GM19351 (cell line): ENCODE results near the gene WDFY1.

ENCODE experiments used
- ATAC-seq: cut with Tn5 transposase; IDR thresholded peaks from one replicate; pipeline ENCODE4 v1.9.1; 2021; ENCODE audit warnings: mild to moderate bottlenecking, moderate library complexity; ENCODE audit not compliant: unreplicated experiment

WDFY1 gene

DNA sequence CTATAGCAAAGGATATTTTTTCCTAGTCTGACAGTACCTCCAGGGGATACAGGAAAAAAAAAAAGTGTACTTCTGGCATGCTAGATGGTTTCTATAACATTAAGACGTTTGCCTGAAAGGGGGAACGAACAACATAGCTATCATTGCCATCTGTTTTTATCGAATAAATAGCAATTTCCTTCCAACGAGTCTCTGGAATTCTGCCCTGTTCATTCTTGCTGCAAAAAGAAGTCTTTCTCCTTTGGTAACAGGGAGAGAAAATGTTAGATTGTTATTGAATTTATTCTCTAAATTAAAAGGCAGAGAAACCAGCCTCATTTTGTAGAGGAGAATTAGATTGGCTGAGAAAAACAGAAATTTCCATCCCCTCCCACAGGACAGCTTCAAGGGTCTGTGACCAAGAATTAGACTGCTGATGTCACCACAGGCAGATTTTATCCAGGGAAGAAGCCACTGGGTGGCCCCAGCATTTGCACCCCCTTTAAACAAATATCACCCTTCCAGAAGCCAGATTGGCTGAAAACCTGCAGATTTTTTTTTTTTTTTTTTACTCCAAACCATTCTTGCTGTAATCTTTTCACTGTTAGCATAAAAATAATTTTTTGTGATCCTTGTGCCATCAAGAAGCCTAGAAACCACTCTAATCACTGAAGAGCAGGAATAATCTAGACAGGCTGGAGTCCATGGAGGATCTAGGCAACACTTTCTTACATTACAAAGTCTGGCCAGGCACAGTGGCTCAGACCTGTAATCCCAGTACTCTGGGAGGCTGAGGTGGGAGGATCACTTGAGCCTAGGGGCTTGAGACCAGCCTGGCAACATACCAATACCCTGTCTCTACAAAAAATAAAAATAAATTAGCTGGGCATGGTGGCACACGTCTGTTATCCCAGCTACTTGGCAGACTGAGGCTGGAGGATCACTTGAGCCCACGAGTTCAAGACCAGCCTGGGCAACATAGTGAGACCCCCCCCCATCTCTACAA lies 12.0 kb downstream of the WDFY1 start:
- no peak for ATAC-seq

DNA sequence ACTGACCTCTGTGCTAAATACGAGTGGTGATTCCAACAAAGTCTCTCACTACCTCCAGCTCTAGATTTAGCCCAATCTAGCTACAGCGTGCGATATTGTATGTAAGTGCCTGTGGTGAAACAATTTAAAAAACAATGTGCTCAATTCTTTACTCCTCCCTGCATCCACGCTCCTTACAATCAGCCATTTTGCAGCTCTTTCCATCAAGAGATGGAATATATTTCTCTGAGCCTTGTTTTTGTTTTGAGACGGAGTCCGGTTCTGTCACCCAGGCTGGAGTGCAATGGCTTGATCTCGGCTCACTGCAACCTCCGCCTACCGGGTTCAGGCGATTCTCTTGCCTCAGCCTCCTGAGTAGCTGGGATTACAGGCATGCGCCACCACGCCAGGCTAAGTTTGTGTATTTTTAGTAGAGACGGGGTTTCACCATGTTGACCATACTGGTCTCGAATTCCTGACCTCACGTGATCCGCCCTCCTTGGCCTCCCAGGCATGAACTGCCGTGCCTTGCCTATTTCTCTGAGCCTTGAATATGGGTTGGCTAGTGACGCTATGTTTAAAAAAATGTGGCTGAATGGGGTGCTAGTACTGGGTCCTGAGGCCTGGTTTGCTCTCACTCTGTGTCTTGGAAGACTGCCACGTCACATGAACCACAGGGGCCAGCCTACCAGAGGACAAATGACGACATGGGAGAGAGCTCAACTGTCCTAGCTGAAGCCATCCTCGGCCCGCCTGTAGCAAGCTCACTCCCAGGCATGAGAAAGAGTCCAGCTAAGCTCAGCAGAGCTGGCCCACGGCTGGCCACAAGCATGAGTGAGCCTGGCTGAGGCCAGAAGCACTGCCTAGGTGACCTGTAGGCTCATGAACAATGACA lies 14.8 kb downstream of the WDFY1 start:
- no peak for ATAC-seq

DNA sequence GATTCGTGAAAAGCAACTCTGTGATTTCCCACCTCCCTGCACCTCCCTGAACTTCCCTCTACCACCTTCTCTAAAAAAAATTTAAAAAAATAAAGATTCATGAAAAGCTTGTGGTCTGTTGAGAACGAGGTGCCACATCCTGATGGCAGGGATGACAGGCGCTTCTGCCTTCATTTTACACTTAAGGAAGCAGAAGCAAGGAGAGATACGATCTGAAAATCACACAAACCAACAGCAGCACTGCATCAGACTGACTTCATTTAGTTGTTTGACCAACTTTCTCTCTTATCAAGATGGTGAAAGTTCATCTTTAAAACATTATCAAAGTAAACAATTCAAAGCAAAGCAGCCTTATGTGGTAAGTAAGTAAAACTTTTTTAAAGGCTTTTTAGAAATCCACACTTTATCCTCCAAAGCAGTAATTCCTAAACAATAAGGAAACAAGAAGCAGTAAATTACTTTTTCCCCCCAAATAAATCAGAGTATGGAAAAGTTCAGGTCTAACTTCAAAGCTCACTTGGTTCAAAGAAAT lies 15.5 kb downstream of the WDFY1 start:
- ATAC-seq: no peak

DNA sequence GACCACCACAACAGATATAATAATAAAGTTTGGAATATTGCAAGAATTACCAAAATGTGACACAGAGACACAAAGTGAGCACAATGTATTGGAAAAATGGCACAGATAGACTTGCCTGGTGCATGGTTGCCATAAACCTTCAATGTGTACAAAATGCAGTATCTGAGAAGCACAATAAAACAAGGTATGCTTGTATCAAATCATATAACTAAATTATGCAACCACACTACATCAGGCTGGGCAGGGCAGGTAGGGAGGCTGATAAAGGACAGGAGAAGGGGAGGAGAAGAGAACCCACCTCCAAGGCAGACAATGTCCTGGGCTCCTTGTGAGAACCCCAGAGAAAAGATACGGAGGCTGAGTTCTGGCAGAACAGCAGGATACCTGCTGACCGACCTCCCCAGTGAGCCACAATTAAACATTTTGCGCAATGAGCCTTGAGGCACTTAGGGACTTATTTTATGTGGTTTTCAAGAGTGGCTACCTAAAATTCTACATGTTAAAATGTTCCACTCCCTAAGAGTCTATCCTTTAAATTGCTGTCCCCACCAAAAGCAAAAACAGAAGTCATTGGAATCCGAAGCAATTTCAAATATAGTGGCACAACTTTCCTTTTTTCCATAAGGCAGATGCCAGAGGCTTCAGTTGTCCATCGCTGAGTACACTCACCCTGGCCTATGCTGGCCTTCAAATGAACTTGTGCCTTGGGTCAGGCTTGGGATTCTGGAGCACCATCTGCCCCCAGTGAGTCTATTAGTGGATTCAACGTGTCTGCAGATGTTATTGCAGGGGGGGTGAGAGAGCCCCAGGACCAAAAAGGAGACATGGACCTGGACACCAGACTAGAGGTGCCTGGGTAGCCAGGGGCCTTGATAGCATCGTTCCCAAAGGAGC lies 16.8 kb downstream of the WDFY1 start:
- ATAC-seq: no peak

DNA sequence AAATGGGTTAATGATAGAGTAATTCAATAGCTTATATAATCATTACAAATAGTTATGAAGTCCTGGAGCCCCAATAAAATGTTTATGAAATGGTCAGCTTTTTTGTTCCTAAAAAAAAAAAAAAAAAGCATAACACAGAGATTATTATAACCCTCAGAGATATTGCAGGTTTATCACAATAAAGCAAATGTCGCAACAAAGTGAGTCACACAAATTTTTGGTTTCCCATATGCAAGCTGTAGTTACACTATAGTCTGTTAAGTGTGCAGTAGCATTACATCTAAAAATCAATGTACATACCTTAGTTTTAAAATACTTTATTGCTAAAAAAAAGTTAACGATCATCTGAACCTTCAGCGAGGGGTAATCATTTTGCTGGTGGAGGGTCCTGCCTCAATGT lies 20.0 kb downstream of the WDFY1 start:
- ATAC-seq: no peak

DNA sequence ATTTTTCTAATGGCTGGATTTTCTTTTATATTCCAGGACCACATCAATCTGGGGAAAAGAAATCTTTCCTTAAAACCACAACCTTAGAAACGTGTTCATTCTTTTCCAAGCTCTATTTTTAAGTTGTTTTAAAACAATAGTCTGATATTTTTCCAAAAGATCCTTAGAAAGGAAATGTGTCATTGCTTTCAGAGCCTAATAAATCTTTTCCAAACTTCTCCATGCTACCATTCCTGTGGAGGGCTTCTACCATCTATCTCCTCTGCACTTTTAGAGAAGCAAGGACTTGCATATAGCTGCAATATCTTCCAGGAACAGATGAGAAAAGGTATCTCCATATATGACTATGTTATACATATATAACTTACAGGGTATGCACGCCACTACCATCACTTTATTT lies 21.2 kb downstream of the WDFY1 start:
- no peak for ATAC-seq

DNA sequence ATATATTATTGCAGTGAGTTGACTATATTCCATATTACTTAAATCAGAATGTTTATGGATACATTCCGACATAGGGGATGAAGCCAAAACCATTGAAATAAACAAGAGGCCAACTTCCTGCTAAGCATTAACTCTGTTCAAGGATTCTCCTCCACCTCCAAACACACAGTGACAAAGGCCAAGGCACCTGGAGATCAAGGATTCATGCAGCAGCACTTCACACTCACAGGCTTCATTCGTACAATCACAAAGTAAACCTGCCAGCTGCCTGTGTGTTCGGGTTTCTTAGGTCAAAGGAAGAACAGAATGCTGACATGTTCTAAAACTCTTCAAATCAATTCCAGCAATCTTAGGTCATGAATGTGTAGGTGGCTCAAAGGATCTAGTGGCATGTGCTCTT lies 22.8 kb downstream of the WDFY1 start:
- no peak for ATAC-seq

DNA sequence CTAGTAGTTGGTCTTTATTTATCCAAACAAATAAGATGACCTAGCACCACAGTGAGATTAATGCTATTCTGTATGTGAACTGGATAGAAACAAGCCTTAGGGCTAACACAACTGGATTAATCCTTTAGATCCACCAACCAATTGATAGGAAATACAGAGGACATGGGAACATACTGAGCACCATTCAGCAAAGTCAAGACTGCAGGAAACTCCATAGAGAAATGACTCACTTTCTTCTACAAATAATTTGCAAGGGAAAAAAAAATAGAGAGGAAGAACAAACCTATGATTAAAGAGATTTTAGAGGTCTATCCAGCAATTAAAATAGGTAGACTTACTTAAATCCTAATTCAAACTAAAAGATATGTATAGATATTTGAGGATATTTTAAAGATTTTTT lies 23.9 kb downstream of the WDFY1 start:
- no peak for ATAC-seq

DNA sequence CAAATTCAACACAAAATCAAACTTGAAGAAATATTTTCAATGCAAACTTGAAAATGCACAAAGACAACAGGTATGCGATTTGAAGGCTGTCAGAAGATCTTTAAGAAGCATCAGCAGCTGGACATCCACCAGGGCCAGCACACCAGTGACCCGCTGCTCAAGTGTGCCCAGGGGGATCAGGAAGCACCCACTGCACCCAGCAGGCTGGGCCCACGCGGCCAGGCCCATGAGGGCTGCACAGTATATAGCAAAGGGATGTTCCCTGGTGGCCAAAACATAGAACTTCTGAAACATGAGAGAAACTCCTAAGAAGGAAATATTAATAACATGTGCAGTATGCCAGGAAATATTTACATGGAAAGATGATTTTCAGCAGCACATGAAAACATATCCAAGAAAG lies 25.0 kb downstream of the WDFY1 start:
- no peak for ATAC-seq

DNA sequence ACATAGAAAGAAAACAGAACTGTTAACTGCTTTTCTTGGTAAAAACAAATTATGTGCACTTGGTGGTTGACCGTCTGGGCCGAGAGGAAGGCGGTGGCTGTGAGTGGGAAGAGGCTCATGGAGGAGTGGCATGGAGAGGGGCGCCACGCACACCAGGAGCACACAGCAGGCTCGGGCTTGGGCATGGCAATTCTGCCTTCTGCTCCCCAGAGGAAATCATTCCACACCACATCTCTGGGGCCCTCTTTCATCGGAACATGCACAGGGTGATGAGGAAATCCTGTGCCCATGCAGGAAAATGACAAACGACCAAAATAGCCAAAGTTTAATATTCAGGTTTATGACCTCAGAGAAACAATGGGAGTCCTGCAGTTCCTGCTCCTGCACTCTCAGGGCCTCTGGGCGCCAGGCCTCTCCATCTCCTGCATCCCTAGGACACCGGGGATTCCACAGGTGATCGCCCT lies 26.4 kb downstream of the WDFY1 start:
- no peak for ATAC-seq

DNA sequence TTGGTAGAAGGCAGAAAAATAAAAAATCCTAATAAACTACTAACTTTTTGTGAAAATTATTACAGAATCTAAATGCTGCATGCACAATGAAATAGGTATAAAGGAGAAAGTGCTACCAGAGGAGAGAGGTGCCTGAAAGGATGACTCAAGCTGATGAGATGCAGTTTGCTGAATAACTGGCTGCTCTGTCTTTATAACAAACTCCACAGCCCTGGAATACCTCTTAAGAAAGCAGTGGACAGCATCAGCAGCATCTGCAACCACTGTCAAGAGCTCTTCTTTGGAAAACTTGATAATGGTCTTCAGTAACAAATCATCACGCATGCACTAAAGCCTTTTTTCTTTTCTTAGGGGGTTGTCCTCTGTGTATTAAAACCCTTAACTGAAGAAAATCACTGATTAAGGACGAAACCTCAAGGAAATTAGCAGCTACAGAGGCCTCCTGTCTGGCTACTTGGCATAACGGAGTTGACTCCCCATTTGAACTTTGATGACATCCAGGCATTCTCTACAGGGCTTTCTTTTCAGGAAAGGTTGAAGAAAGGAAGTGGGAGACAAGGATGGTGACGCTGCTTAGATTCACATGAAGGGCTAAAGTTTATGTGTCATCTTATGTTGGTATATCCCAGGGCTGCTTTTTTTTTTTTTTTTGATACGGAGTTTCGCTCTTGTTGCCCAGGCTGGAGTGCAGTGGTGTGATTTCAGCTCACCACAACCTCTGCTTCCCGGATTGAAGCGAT lies 28.8 kb downstream of the WDFY1 start:
- ATAC-seq: no peak

DNA sequence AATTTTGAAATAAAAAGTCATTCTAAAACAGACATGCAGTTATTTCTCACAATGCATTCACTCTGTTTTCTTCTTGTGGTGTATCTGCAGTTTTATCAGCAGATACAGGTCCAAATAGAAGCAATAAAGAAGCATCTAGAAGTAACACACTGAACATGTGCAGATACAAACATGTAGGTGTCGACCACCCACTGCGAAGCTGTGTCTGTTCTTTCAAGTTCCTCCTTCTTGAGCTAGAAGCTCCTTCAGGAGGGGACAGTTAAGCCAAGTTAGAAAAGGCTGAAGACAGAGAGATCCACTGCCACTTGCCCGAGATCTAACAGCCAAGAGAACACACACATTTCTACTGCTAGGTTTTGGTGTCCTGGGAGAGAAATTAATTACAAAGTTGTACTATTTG lies 30.1 kb downstream of the WDFY1 start:
- no peak for ATAC-seq

DNA sequence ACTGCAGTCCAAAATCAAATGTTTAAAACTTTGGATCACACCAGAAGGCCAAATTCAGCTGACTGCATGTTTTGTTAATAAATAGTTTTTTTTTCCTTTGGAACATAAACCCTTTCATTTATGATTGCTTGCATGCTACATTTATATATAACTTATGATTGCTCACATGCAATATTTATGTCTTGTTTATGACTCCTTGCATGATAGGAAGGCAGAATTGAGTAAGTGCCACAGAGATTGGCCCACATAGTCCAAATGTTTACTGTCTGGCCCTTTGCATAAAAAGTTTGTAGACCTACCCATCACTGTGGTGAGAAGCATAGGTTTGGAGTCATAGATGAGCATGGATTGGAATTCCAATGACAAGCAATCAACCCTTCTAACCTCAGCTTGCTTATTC lies 30.8 kb downstream of the WDFY1 start:
- ATAC-seq: no peak

DNA sequence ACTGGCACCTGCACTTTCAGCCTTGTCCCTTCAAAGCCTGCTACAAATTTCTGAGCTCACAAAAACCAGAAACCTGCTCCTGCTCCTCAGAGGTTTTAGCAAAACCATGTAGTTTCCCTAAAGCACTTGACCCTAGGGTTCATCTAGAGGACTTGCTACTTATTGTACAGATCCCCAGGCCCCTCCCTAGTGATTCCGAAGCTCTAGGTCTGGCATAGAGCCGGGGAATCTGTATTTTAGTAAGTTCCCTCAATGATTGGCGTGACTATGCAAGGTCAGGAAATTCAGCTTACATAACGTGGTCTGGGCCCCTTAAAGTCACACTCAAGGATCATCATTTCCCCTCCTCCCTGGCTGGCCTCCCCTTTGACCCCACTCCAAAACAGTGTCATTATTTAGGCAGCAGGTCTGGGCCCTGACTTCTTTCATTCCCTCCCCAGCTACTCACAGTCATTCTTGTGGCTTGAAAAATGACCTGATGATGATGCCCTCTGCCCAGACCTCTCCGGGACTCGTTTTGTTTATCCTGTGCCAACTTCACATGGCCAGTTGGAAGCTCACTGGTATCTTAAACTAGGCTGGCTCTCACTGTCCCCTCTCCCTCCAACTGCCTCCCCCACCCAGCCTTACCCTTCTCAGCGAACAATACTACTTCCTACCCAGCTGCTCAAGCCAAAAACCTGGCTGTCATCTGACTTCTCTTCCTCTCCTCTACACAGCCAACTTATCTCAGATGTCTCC lies 36.0 kb downstream of the WDFY1 start:
- ATAC-seq: no peak

DNA sequence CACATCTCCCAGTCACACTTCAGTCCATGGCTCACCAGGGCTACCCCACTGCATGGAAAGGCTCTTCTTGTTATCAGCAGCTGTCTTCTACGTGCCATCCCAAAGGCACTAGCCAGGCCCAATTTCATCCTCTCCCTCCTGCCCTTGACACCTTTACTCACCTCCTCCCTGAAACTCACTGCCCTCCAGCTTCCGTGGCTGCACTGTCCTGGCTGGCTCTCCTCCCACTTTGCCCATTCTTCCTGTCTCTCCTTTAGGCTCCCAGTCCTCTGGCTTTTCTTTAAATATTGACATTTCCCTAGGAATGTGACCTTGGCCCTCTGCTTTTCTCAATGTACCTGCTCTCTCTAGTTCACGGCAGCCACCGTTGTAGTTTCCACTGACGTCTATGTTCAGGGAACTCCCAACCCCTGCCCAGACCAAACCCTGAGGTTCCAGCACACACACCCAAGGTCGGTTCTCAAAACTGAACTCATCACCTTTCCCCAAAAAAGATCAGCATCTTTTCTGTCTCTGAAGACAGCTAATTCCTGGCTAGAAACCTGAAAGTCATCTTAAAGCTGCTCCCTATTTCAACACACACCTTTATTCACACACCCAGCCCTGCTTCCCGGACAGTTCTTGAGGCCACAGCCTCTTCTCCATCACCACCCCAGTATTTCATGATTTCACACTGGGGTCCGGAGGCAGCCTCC lies 36.7 kb downstream of the WDFY1 start:
- no peak for ATAC-seq

DNA sequence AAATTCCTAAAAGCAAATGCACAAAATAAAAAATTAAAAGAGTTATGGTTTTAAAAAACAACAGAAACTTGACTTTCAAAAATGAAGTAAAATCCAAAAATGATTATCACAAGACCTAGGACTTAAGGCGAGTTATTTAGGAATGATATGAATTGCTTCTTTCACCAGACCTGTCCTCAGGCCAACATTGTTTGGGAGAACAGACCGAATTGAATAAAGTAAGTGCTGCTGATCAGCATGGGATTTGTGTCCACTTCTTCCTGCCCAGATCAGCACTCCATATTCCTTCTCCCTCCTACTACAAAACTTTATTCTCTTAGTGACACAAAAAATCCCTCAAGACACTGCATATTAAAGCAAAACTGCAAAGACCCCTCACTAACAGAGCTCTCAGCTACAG lies 39.1 kb downstream of the WDFY1 start:
- no peak for ATAC-seq

DNA sequence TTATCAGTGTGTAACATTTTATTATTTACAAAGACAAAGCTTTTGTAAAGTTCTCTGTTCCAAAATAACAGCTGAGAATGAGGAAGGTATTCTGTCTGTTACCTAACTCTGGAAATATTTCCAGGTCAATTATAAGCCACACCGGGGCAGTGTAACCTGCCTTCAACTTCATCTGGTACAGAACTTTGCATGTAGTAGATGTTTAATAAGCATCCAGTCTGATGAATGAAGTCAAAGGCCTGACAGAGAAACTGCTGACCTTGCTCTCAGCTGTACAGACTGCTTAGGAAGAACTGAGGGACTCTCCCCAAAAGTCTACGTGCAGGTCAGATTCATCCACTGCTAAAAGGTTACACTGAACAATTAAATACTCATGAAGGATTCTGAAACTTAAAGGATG lies 43.3 kb downstream of the WDFY1 start:
- ATAC-seq: no peak

DNA sequence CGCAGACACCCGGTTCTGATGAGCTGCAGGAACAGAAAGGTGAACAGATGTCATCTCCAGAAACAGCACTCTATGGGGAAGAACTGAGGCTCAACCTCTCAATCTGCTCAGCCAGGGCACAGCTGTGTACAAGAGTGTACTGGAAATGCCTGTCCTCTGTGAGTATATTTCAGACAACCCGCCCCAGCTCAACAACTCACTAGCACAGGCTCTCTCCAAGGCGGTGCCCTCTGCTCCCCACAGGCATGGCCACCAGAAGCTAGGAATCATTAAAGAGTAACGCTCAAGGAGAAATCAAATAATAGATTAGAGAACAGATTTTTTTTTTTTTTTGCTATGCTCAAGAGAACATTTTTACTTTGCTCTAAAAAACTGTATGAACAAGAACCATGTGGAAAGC lies 43.8 kb downstream of the WDFY1 start:
- no peak for ATAC-seq

DNA sequence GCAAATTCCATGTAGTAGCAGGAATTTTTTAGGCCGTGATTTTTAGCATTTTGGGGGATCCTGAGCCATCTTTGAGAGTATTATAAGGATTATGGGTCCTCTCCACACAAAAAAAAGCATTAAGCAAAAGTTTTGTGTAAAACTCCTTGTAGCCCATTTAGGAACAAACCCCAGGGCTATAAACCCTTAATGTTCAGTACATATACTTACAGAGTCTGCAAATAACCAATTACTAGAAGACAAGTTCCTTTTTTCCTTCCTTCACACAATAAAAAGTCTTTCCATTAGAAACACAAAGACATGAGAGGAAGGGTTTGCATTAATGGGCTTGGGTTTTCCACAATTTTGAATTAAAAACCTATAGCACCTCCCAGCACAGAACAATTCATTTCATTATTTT lies 44.6 kb downstream of the WDFY1 start:
- ATAC-seq: no peak
